PC-3 (cell line): Measurements from ENCODE around the gene DLGAP1.

Experiments
- CTCF ChIP-seq: fragments of 300-600 bp; sonication (generic); conservative IDR thresholded peaks from 2 replicates; pipeline ENCODE4 v1.5.1; 2017; ENCODE audit warnings: antibody characterized with exemption, low read depth, mild to moderate bottlenecking, low read length
- EZH2 ChIP-seq: fragments of 300-600 bp; sonication (generic); IDR thresholded peaks from one replicate; pipeline ENCODE4 v1.6.1; 2017; ENCODE audit warnings: antibody characterized with exemption, mild to moderate bottlenecking, low read length; ENCODE audit not compliant: unreplicated experiment

- TF ChIP-seq CTCF (no peak), EZH2 (no peak)
Measured at GRCh38 chr18:3466045-3466444, 989.1 kb downstream of the DLGAP1 start.
